GM18951 (cell line): ENCODE data around the gene CAPS.

ENCODE experiments used
- POLR2A ChIP-seq: IDR thresholded peaks from 4 replicates; pipeline ENCODE4 v1.6.1; 2011; ENCODE audit warnings: mild to moderate bottlenecking; ENCODE audit not compliant: insufficient read length, insufficient read depth; ENCODE audit errors: extremely low read depth
- in situ Hi-C: fragments of 300-500 bp; cut with MboI; formaldehyde crosslinking; loops from one replicate; pipeline ENCODE4 v1.12.0; 2022; ENCODE audit warnings: low sequenced_read_pairs, mixed read lengths, inconsistent platforms; ENCODE audit not compliant: unreplicated experiment

Gene CAPS

GRCh38 chr19:5964816-5965565 lies 50.9 kb downstream of the CAPS start:
- in situ Hi-C loops: no loop called here
- TF ChIP-seq POLR2A: no peak
